ENCODE measurements around the gene STAT4.

STAT4 gene

DNA sequence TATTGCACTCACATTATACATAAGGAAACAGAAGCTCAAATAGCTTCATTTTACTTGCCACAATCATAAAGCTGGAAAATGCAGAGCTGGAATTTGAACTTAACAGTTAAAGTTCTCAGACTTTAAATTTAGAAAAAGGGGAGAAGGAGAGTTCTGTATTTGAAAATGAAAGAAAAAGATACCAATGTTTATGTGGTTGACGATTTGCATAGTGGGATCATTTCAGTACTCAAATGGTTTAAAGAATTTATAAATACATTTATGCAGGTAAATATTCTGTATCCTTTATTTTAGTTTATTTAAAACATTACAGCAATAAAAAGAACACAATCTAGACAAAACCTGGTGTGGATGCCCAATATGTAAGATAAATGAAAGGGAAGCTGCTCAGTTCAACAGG, 25.5 kb upstream of the STAT4 start:
- no peak overlapping the region for H3K4me3 ChIP-seq (ENCODE audit: low read depth, low read length)
- TF ChIP-seq, protein P1, sequence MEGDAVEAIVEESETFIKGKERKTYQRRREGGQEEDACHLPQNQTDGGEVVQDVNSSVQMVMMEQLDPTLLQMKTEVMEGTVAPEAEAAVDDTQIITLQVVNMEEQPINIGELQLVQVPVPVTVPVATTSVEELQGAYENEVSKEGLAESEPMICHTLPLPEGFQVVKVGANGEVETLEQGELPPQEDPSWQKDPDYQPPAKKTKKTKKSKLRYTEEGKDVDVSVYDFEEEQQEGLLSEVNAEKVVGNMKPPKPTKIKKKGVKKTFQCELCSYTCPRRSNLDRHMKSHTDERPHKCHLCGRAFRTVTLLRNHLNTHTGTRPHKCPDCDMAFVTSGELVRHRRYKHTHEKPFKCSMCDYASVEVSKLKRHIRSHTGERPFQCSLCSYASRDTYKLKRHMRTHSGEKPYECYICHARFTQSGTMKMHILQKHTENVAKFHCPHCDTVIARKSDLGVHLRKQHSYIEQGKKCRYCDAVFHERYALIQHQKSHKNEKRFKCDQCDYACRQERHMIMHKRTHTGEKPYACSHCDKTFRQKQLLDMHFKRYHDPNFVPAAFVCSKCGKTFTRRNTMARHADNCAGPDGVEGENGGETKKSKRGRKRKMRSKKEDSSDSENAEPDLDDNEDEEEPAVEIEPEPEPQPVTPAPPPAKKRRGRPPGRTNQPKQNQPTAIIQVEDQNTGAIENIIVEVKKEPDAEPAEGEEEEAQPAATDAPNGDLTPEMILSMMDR (IDR thresholded peaks at IDR 0.05): no peak
- H3K9ac ChIP-seq: no peak overlapping the region

DNA sequence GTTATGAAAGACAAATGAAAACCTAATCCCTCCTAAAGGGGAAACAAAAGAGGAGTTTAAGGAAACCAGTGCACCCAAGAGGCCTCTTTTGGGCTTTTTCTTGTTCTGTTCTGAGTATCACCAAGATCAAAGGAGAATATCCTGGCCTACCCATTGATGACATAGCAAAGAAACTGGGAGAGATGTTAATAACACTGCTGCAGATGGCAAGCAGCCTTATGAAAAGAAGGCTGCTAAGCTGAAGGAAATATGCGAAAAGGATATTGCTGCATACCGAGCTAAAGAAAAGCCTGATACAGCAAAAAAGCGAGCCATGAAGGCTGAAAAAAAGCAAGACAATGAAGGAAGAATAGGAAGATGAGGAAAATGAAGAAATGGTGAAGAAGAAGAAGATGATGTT, 23.6 kb upstream of the STAT4 start:
- H3K79me2 ChIP-seq: no peaks in the 10 kb centered on the region
- no peaks in the 10 kb centered on the region for H3K9me3 ChIP-seq (ENCODE audit: control insufficient read depth, low read length)
- H3K4me3 ChIP-seq (ENCODE audit: low read depth, low read length): no peak overlapping the region
- H3K27ac ChIP-seq: no peak overlapping the region
- no peaks in the 10 kb centered on the region for H3K27me3 ChIP-seq (ENCODE audit: control insufficient read depth, insufficient read depth, low read length)
- no peaks in the 10 kb centered on the region for H3K36me3 ChIP-seq (ENCODE audit: control insufficient read depth, insufficient read depth, low read length)
- TF ChIP-seq, protein P1 (IDR thresholded peaks at IDR 0.05): no peak
- H2AFZ ChIP-seq: no peak overlapping the region
- no peak overlapping the region for H3K9ac ChIP-seq
- no peak overlapping the region for H3K4me2 ChIP-seq (ENCODE audit: low read length)
- H3K4me1 ChIP-seq: peaks cover 19% of the 10 kb centered on the region

More for the DNA sequence above, 25.5 kb upstream of the STAT4 start:
- Histone ChIP-seq H3K27ac (no peak overlapping the region), H3K79me2 (no peaks in the 10 kb centered on the region), H3K4me1 (peaks cover 19% of the 10 kb centered on the region), H2AFZ (no peak overlapping the region), H3K27me3 (ENCODE audit: control insufficient read depth, insufficient read depth, low read length) (no peaks in the 10 kb centered on the region), H3K36me3 (ENCODE audit: control insufficient read depth, insufficient read depth, low read length) (no peaks in the 10 kb centered on the region), H3K9me3 (ENCODE audit: control insufficient read depth, low read length) (no peaks in the 10 kb centered on the region), H3K4me2 (ENCODE audit: low read length) (no peak overlapping the region)

DNA sequence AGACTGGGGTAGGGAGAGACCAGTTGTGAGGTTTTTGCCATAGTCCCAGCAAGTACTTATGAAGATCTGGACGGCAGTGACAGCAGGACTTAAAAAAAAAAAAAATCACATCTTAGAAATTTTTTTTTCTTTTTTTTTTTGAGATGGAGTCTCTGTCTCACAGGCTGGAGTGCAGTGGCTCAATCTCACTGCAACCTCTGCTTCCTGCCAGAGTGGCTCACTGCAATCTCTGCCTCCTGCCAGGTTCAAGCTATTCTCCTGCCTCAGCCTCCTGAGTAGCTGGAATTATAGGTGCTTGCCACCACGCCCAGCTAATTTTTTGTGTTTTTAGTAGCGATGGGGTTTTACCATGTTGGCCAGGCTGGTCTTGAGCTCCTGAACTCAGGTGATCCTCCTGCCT, 22.4 kb upstream of the STAT4 start:
- TF ChIP-seq, protein P1 (IDR thresholded peaks at IDR 0.05): no peak
- Histone ChIP-seq H3K27ac (no peak overlapping the region), H3K9me3 (ENCODE audit: control insufficient read depth, low read length) (no peaks in the 10 kb centered on the region), H3K4me3 (ENCODE audit: low read depth, low read length) (no peak overlapping the region), H3K4me2 (ENCODE audit: low read length) (no peak overlapping the region), H3K9ac (no peak overlapping the region), H3K79me2 (no peaks in the 10 kb centered on the region), H3K36me3 (ENCODE audit: control insufficient read depth, insufficient read depth, low read length) (no peaks in the 10 kb centered on the region), H3K27me3 (ENCODE audit: control insufficient read depth, insufficient read depth, low read length) (no peaks in the 10 kb centered on the region), H2AFZ (no peak overlapping the region), H3K4me1 (peaks cover 12% of the 10 kb centered on the region)

DNA sequence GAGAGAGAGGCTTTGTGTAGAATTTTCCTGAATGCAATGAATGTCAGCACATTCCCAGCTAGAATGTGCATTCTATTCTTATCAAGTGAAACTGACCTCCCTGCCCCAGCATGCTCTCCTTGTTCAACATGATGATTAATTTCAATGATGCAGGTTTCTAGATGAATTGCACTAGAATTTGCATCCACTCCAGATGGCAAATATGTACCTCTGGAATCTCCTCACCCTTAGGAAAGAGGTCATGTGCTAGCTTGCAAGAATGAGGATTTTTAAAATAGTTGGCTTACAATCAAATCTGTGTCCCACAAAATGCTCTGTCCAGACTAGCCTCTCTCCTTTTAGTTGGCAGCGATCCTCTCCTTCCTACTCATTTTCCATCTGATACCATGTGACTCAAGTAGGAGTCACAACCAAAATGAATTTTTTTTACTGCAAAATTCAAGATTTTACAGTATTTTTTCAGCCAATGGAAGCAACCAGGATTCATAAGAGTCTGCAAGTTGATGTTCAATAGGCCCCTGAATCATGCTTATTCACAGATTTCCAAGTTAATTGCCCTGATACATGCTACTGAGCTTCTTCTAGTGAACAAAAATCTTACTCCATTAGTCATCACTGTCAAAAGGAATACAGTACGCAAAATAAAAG, 21.0 kb upstream of the STAT4 start:
- Histone ChIP-seq H3K4me1 (peaks cover 12% of the 10 kb centered on the region), H3K9me3 (ENCODE audit: control insufficient read depth, low read length) (no peaks in the 10 kb centered on the region), H3K4me3 (ENCODE audit: low read depth, low read length) (no peak overlapping the region), H3K9ac (no peak overlapping the region), H3K36me3 (ENCODE audit: control insufficient read depth, insufficient read depth, low read length) (no peaks in the 10 kb centered on the region), H2AFZ (peak overlapping the region; percentile 44), H3K27me3 (ENCODE audit: control insufficient read depth, insufficient read depth, low read length) (no peaks in the 10 kb centered on the region), H3K4me2 (ENCODE audit: low read length) (no peak overlapping the region), H3K79me2 (no peaks in the 10 kb centered on the region), H3K27ac (no peak overlapping the region)
- TF ChIP-seq, protein P1 (IDR thresholded peaks at IDR 0.05): no peak

DNA sequence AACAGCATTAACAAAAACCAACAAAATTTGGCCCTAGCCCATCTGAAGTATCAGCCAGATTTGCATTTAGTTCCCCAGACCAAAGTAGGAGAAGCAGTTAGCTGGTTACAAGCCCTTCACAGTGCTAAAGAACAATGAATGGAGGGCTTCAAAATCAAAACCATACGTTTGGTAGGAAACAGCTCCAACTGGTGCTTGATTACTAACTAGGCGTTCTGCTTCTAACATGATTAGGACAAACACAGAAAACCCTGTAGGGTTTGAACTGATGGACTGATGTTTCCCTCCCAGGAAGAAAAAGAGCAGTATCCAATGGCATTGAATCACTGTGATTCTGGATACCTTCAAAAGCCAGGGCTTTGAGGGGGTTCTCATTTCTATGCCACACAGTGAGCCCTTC, 20.5 kb upstream of the STAT4 start:
- Histone ChIP-seq H3K27me3 (ENCODE audit: control insufficient read depth, insufficient read depth, low read length) (no peaks in the 10 kb centered on the region), H3K27ac (no peak overlapping the region), H3K79me2 (no peaks in the 10 kb centered on the region), H3K4me3 (ENCODE audit: low read depth, low read length) (no peak overlapping the region), H2AFZ (no peak overlapping the region), H3K4me1 (peaks cover 12% of the 10 kb centered on the region), H3K9me3 (ENCODE audit: control insufficient read depth, low read length) (no peaks in the 10 kb centered on the region), H3K9ac (no peak overlapping the region), H3K36me3 (ENCODE audit: control insufficient read depth, insufficient read depth, low read length) (no peaks in the 10 kb centered on the region), H3K4me2 (ENCODE audit: low read length) (no peak overlapping the region)
- TF ChIP-seq, protein P1 (IDR thresholded peaks at IDR 0.05): no peak

Measured in parathyroid adenoma (tissue), 2 donors.